GM03348 (cell line): ENCODE measurements around the gene GET4.

Experiments
- DNase-seq: peaks from one replicate; pipeline ENCODE4 v3.0.0; 2012; ENCODE audit warnings: low spot score

Gene GET4

GRCh38 chr7:900331-901040 lies 24.1 kb downstream of the GET4 start:
- DNase-seq, result no peak

DNA sequence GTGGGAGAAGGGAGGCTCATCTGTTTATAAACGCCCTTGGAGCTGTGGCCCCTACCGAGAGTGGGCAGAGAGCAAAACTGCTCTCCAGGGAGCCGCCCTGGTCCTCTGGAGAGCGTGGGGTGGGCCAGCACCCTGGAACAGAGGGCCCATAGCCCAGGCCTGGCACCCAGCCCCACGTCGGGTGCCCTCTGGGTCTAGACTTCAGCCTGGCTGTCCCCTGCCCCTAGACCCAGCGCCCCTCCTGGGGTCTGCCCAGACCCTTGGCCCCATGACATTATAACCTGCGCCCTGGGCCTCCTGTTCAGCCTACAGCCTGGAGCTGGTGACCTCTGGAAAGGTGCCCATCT lies 24.7 kb downstream of the GET4 start:
- DNase-seq, result no peak

- DNase-seq, result peak; percentile 94
Observed at GRCh38 chr7:901388-902154, 25.2 kb downstream of the GET4 start.

DNA sequence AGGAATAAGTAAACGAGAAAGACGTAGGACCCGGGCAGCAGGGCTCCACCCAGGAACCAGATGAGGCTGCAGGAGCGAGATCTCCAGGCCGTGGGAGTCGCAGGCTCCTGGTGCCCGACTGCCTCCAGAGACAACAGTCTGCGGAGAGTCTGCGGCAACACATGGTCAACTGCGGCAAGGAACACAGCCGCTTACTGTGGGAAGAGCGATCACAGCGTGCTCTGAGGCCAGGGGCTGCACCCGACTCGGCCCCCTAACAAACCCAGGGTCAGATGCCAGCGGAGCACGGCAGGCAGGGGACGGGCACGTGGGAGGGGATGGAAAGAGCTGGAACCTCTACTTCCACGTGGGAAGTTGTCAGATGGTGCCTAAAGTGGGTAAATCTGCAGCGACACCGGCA lies 26.6 kb downstream of the GET4 start:
- DNase-seq, result no peak

DNA sequence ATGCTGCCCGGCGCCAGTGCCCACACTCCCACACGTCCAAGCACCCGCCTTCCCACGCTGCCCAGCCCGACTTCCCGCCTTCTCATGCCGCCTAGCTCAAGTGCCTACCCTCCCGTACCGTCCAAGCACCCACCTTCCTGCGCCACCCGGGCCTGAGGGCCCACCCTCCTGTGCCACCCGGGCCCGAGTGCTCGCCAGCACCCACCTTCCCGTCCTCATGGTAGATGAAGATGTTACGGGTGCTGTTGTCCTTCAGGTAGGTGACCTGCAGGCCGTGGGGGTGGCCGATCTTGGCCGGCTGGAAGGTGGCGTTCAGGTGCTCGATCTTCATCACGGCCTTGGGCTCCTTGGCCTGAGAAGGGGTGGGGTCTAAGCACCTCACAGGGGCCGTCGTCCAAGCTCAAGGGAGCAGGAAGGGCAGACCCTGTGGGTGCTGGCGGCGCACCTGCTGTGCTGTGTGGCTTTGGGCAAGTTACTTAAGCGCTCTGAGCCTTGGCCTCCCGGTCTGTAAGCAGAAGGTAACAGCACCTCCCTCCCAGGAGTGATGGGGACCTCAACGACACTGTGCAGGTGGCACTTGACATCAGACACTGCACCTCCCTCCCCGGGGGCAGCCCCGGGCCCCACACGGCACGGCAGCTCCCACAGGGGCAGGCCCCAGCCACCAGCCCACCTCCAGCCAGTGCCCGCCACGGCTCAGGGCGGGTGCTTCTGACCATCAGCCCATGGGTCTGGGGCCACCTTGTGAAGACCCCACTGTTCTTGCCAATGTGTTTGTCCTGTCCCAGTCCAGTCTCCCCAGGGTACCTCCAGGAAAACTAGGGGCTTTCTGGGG lies 27.8 kb downstream of the GET4 start:
- no peak for DNase-seq

DNA sequence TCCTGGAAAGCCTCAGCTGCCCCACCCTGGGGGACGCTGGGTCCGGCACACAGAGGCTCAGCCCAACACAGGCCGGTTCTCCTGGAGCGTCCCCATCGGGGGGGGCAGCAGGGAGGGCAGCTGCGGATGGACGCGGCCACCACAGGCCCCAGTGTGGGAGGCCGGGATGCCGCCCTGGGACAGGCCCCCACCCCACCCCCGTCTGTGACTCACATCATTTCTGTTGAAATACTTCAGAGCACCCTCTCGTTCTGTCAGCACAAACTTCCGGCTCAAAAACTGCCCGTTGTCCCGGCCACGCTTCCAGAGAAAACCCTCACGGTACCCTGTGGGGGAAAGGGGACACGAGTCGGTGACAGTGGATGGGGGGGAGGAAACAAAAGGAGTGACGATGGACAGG lies 28.5 kb downstream of the GET4 start:
- DNase-seq, result peak; percentile 82

DNA sequence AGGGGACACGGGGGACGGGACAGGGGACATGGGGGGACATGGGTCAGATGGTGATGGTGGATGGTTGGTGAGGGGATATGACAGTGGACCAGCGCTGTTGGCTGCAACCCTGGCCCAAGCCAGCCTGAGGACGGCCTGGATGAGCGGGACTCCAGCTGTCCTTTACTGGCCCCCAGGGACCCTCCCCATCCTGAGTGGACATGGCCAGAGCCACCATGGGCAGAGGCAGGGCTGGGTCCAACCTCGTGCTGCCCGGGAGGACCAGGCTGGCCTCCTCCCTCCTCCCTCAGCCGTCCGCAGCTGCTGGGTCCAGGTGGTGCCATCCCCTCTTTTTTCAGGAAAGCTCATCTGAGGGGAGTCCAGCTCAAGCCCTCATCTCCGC lies 30.4 kb downstream of the GET4 start:
- no peak for DNase-seq

DNA sequence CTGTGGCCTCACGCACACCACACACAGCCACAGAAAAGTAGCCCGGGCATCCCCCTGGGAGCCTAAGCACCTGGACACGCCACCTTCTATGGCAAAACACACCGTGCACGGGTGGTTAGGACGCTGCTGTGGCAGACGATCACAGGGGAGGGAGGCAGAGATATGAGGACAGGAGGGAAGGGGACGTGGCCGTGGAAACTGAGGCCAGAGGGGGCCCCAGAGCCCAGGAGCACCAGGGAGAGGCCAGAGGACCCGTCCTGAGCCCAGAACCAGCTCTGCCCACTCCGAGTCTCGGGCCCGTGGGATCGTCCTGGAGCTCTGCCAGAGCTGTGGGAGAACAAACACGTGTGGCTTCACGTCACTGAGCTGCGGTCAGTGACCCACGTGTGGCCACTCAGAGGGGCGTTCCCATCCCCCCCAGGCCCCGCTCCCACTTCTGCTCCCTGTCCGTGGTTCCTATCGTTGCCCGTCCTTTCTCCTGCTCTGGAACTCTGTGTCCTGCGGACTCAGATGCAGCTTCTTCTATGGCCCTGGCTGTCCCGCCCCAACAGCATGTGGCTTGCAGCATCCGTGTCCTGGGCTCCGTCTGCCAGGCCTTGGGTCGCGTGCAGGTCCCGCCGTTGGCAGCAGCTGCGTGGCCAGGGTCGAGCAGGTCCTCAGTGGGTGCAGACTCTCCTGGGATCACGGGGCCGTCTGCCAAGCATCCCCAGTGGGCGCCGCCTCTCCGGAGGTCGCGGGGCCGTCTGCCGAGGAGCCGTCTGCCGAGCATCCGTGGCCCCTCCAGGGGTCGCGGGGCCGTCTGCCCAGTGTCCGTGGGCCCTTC lies 31.0 kb downstream of the GET4 start:
- DNase-seq, result no peak

- DNase-seq, result no peak
Observed at GRCh38 chr7:908159-908581, 31.8 kb downstream of the GET4 start.

GRCh38 chr7:908591-909357 lies 32.4 kb downstream of the GET4 start:
- peak; percentile 88 for DNase-seq

GRCh38 chr7:909358-910329 lies 33.3 kb downstream of the GET4 start:
- DNase-seq, result peak; percentile 82

GRCh38 chr7:910441-910861 lies 34.1 kb downstream of the GET4 start:
- DNase-seq, result no peak

- no peak for DNase-seq
Observed at GRCh38 chr7:910931-911431, 34.6 kb downstream of the GET4 start.

DNA sequence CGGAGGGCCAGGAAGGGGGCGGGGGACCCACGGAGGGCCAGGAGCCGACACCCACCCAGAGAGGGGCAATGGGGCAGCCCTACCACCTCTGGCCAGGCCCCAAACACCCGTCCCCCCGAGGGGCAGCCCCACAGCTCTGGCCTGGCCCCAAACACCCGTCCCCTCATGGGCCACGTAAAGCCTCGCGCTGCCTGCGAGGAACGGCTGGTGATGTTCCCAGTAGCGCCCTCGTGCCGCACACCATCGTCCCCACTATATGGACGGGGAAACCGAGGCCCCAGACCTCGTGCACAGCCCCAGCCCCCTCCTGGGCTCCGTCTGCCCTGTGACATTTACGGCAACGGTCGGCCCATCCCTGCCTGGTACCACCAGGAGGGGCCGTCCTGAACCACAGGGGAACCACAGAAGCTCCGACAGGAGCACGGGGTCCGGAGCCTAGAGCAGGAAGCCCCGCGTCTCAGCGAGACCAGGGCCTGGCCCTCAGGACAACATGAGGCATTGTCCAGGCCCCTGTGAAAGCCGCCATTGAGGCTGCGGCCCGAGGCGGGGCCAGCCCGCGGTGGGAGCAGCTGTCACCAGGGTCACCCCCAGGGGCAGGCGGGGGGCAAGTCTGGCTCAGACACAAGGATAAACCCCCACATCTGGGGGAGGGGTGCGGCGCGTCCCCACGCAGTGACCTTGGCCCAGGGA lies 35.6 kb downstream of the GET4 start:
- DNase-seq, result no peak

GRCh38 chr7:913736-914520 lies 37.6 kb downstream of the GET4 start:
- DNase-seq, result no peak

DNA sequence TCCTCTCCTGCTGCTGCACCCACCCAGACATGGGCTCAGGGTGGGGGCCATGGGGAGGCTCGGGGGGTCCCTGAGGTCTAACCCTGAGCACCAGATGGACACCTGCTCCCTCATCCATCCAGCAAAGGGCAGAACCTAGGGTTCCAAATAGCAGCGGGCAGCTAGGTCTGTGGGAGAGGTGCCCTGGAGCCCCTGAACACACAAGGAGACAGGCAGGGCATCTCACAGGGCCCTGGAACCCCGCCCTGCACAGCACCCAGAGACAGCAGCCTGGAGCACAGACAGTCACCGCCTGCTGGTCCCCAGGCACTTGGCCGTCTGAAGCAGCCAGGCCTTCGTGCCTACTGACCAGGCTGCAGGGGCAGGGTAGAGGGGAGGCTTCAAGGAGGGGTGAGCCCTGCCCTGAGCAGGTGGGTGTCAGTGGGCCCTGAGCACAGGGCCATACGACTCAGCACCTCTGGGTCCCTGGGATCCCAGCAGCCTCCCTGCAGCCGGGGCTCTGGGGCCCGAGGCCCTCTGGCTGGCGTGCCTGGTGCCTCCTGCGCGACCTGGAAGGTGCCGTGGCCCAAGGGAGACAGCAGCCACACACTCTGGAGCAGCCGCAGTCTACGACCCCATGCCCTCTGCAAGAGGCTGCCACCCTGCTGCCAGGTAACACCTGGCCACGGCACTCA lies 38.3 kb downstream of the GET4 start:
- DNase-seq, result no peak

DNA sequence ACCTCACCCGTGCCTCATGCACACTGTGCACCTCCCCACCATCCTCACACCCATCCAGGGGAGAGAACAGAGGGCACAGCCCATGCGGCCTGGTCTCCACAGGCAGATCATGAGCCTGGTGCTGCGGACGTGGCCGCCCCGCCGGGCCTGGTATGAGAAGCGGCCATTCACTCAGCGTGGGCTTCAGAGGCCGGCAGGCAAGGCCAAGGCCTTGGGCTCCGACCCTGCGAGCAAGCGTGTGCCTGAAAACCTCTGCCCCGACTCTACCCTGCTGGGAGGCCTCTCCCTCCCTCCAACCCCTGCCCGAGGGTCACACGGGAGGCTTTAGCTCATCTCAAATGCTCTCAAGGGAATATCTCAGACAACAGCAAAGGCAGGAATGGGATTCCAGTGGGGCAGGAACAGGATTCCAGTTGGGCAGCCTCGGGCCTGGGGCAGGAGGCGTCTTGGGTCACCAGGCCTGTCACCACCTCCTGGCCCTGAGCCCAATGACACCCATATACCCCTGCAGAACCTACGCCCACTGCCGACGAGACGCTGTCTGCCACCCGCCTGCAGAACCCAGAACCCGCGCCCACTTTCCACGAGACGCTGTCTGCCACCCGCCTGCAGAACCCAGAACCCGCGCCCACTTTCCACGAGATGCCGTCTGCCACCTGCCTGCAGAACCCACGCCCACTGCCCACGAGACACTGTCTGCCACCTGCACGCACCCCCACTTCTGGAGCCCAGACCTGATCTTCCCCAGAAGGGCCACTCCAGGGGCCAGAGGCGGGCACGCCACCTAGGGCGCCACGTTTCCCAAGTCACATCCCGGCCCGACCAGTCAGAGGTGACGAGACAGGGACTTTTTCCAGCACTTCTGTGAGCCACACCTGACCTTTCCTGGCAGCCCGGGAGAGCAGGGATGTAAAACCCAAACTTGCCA lies 39.2 kb downstream of the GET4 start:
- DNase-seq, result no peak
